ENCODE data around the gene NEK9.

The NEK9 gene

GRCh38 chr14:75096959-75097358, 29.9 kb downstream of the NEK9 start:
- no peaks in the 10 kb centered on the region for H3K4me1 Mint-ChIP-seq
- no peak for ATAC-seq
- DNase-seq: no peak
- H3K4me3 Mint-ChIP-seq: no peak overlapping the region
- H3K9me3 Mint-ChIP-seq: no peaks in the 10 kb centered on the region
- no peaks in the 10 kb centered on the region for H3K27me3 Mint-ChIP-seq
- no peak overlapping the region for H3K27ac Mint-ChIP-seq

GRCh38 chr14:75095690-75096089, 31.2 kb downstream of the NEK9 start:
- ATAC-seq (no peak), DNase-seq (no peak)
- no peak overlapping the region for H3K27ac Mint-ChIP-seq
- H3K27me3 Mint-ChIP-seq: no peaks in the 10 kb centered on the region
- no peaks in the 10 kb centered on the region for H3K9me3 Mint-ChIP-seq
- no peaks in the 10 kb centered on the region for H3K4me1 Mint-ChIP-seq
- H3K4me3 Mint-ChIP-seq: no peak overlapping the region

GRCh38 chr14:75094896-75095295, 32.0 kb downstream of the NEK9 start:
- no peak for ATAC-seq
- H3K27me3 Mint-ChIP-seq: no peaks in the 10 kb centered on the region
- no peak overlapping the region for H3K27ac Mint-ChIP-seq
- no peaks in the 10 kb centered on the region for H3K9me3 Mint-ChIP-seq
- H3K4me1 Mint-ChIP-seq: no peaks in the 10 kb centered on the region
- no peak for DNase-seq
- no peak overlapping the region for H3K4me3 Mint-ChIP-seq

- Mint-ChIP-seq H3K27ac (no peak overlapping the region), H3K27me3 (no peaks in the 10 kb centered on the region), H3K9me3 (no peaks in the 10 kb centered on the region), H3K4me3 (no peak overlapping the region), H3K4me1 (no peaks in the 10 kb centered on the region)
- ATAC-seq: no peak
- no peak for DNase-seq
These were observed 34.1 kb downstream of the NEK9 start for GRCh38 chr14:75092698-75093097.

- H3K27ac Mint-ChIP-seq: no peak overlapping the region
- H3K4me1 Mint-ChIP-seq: no peaks in the 10 kb centered on the region
- DNase-seq (no peak), ATAC-seq (no peak)
- no peaks in the 10 kb centered on the region for H3K27me3 Mint-ChIP-seq
- no peak overlapping the region for H3K4me3 Mint-ChIP-seq
- no peaks in the 10 kb centered on the region for H3K9me3 Mint-ChIP-seq
These were observed 35.6 kb downstream of the NEK9 start for GRCh38 chr14:75091251-75091650.

- no peak overlapping the region for H3K27ac Mint-ChIP-seq
- no peaks in the 10 kb centered on the region for H3K4me1 Mint-ChIP-seq
- no peak for DNase-seq
- no peak for ATAC-seq
- H3K27me3 Mint-ChIP-seq: no peaks in the 10 kb centered on the region
- no peak overlapping the region for H3K4me3 Mint-ChIP-seq
- no peaks in the 10 kb centered on the region for H3K9me3 Mint-ChIP-seq
These were observed 36.5 kb downstream of the NEK9 start for GRCh38 chr14:75090353-75090752.

GRCh38 chr14:75088566-75089373, 38.1 kb downstream of the NEK9 start:
- DNase-seq (peak; percentile 12 to 19), ATAC-seq (peak; percentile 56)
- Mint-ChIP-seq H3K4me3 (no peak overlapping the region), H3K9me3 (no peaks in the 10 kb centered on the region), H3K27me3 (no peaks in the 10 kb centered on the region), H3K27ac (peak overlapping the region in 1 of 2 donors; percentile 63), H3K4me1 (peaks cover 3% of the 10 kb centered on the region)

GRCh38 chr14:75088153-75088552, 38.7 kb downstream of the NEK9 start:
- Mint-ChIP-seq H3K4me1 (peaks cover 6% of the 10 kb centered on the region), H3K9me3 (no peaks in the 10 kb centered on the region), H3K27me3 (no peaks in the 10 kb centered on the region), H3K4me3 (no peak overlapping the region), H3K27ac (no peak overlapping the region)
- DNase-seq (no peak), ATAC-seq (no peak)

- peaks cover 6% of the 10 kb centered on the region for H3K4me1 Mint-ChIP-seq
- H3K27ac Mint-ChIP-seq: no peak overlapping the region
- H3K9me3 Mint-ChIP-seq: no peaks in the 10 kb centered on the region
- H3K27me3 Mint-ChIP-seq: no peaks in the 10 kb centered on the region
- ATAC-seq (no peak), DNase-seq (no peak)
- H3K4me3 Mint-ChIP-seq: no peak overlapping the region
These were observed 42.3 kb downstream of the NEK9 start for GRCh38 chr14:75084513-75084912.

GRCh38 chr14:75083271-75083670, 43.6 kb downstream of the NEK9 start:
- H3K27me3 Mint-ChIP-seq: no peaks in the 10 kb centered on the region

GRCh38 chr14:75081660-75082229, 45.1 kb downstream of the NEK9 start:
- Mint-ChIP-seq H3K9me3 (no peaks in the 10 kb centered on the region), H3K4me3 (no peak overlapping the region), H3K4me1 (peaks cover 6% of the 10 kb centered on the region), H3K27me3 (no peaks in the 10 kb centered on the region), H3K27ac (no peak overlapping the region)
- no peak for ATAC-seq
- DNase-seq: no peak

More at GRCh38 chr14:75083271-75083670, 43.6 kb downstream of the NEK9 start:
- ATAC-seq: no peak
- H3K9me3 Mint-ChIP-seq: no peaks in the 10 kb centered on the region
- H3K4me1 Mint-ChIP-seq: peaks cover 6% of the 10 kb centered on the region
- no peak for DNase-seq
- H3K27ac Mint-ChIP-seq: peak overlapping the region in 1 of 2 donors; percentile 6
- H3K4me3 Mint-ChIP-seq: no peak overlapping the region

- Mint-ChIP-seq H3K4me3 (no peak overlapping the region), H3K27ac (no peak overlapping the region), H3K4me1 (peaks cover 6% of the 10 kb centered on the region), H3K9me3 (no peaks in the 10 kb centered on the region), H3K27me3 (no peaks in the 10 kb centered on the region)
- ATAC-seq: no peak
- DNase-seq: no peak
These were observed 47.3 kb downstream of the NEK9 start for GRCh38 chr14:75079521-75079920.

- Mint-ChIP-seq H3K27ac (no peak overlapping the region), H3K4me3 (no peak overlapping the region), H3K27me3 (no peaks in the 10 kb centered on the region), H3K9me3 (no peaks in the 10 kb centered on the region), H3K4me1 (no peaks in the 10 kb centered on the region)
- ATAC-seq (no peak), DNase-seq (no peak)
These were observed 49.1 kb downstream of the NEK9 start for GRCh38 chr14:75077794-75078193.

- no peak for ATAC-seq
- H3K9me3 Mint-ChIP-seq: no peaks in the 10 kb centered on the region
- DNase-seq: no peak
- H3K27ac Mint-ChIP-seq: no peak overlapping the region
- H3K27me3 Mint-ChIP-seq: no peaks in the 10 kb centered on the region
- no peak overlapping the region for H3K4me3 Mint-ChIP-seq
- H3K4me1 Mint-ChIP-seq: peaks cover 6% of the 10 kb centered on the region
These were observed 56.5 kb downstream of the NEK9 start for GRCh38 chr14:75070383-75070782.

- Mint-ChIP-seq H3K9me3 (no peaks in the 10 kb centered on the region), H3K27ac (peak overlapping the region; percentile 79 to 81), H3K27me3 (no peaks in the 10 kb centered on the region), H3K4me1 (peaks cover 6% of the 10 kb centered on the region), H3K4me3 (no peak overlapping the region)
- no peak for ATAC-seq
- DNase-seq: no peak
These were observed 57.1 kb downstream of the NEK9 start for GRCh38 chr14:75069811-75070145.

GRCh38 chr14:75069121-75069810, 57.6 kb downstream of the NEK9 start, which contains the start of gene ZC2HC1C:
TSS of gene ZC2HC1C (plus strand) at chr14:75069641. CDS start at chr14:75070574, 933 bp downstream.
- peak; percentile 95 for ATAC-seq
- H3K4me1 Mint-ChIP-seq: peaks cover 8% of the 10 kb centered on the region
- no peaks in the 10 kb centered on the region for H3K27me3 Mint-ChIP-seq

More at GRCh38 chr14:75069121-75069810, 57.6 kb downstream of the NEK9 start, which contains the start of gene ZC2HC1C:
- Mint-ChIP-seq H3K4me3 (no peak within 1 kb of the TSS), H3K9me3 (no peaks in the 10 kb centered on the region), H3K27ac (peak within 1 kb of the TSS; percentile 81)
- DNase-seq: peak; percentile 66

Measured in stimulated activated naive CD8-positive, alpha-beta T cell treated with anti-CD3 and anti-CD28 coated beads, Interleukin-15, amount 100 ng/mL, for 72 hours (primary cell).